GM20431 (cell line): Measurements from ENCODE around the gene GON4L.
"Not testable (repeated sequence)": the region's sequence is repeated elsewhere in the genome, so short reads cannot be mapped to it uniquely, and the experiment has no call there.

ENCODE experiments used
- in situ Hi-C: fragments of 300-500 bp; cut with MseI, MboI; formaldehyde crosslinking; loops from one replicate; pipeline ENCODE4 v1.15.0; 2020; ENCODE audit warnings: low sequenced_read_pairs; ENCODE audit not compliant: unreplicated experiment

The GON4L gene

DNA sequence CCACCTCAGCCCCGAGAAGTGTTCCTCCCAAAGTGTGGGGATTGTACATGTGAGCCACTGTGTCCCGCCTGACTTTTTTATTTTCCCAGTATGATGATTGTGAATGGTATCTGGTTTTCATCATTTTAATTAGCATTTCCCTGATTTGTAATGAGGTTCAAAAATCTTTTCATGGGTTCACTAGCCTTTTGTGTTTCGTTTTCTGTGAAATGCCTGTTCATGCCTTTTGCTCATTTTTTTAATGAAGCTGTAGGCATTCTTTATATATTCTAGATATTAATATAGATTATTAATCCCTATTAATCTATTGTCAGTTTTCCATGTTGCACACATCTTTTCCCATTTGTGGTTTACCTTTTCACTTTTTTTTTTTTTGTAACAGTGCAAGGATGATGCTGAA lies 147.6 kb downstream of the GON4L start:
- in situ Hi-C loops = no loop called here

GRCh38 chr1:155706139-155706538 lies 150.9 kb downstream of the GON4L start:
- in situ Hi-C loops = no loop called here

- in situ Hi-C loops = not testable (repeated sequence)
Observed at GRCh38 chr1:155704414-155704813, 152.6 kb downstream of the GON4L start.

- in situ Hi-C loops = no loop called here
Observed at GRCh38 chr1:155703216-155703615, 153.8 kb downstream of the GON4L start.

DNA sequence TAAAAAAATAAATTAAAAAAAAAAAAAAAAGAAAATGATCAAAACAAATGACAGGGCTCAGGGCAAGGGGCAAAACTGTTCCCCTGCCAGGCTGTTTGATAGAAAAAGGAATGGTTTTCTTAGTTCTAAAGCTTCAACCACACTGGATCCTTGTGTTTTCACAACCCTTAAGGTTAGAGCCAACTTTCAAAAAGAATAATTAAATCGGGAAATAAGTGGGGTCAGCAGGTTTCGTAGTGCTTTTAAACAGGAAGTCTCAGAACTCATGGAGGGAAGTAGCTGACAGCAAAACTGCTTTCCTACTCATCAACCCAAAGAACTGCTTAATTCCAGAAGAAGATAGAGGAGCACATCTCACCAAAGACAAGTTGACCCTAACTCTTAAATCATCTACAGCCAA lies 155.3 kb downstream of the GON4L start:
- in situ Hi-C loops = not testable (repeated sequence)
